Neuronal stem cell (in vitro differentiated cells): ENCODE results near the gene OR2T12. TPM values are rescaled to one million over a fixed set of nuclear protein-coding genes. Genes with fewer than 3 reads are reported as not detected.

Experiments used
- DNase-seq: peaks from one replicate; pipeline ENCODE4 v3.0.0-alpha.2; 2013; ENCODE audit warnings: low spot score
- H2AFZ ChIP-seq: one replicate; pipeline ENCODE4 v1.6.1; 2013; ENCODE audit warnings: mild to moderate bottlenecking, low read length, inconsistent platforms
- H2AK5ac ChIP-seq: 2 replicates; pipeline ENCODE4 v1.6.1; 2013; ENCODE audit warnings: low read depth, mild to moderate bottlenecking, inconsistent platforms, low read length, moderate library complexity, mixed read lengths
- H2BK120ac ChIP-seq: 2 replicates; pipeline ENCODE4 v1.6.1; 2013; ENCODE audit warnings: low read depth, mild to moderate bottlenecking, inconsistent platforms, low read length, moderate library complexity, mixed read lengths
- H2BK12ac ChIP-seq: one replicate; pipeline ENCODE4 v1.6.1; 2013; ENCODE audit warnings: low read length, inconsistent platforms
- H2BK15ac ChIP-seq: 2 replicates; pipeline ENCODE4 v1.6.1; 2013; ENCODE audit warnings: mild to moderate bottlenecking, low read length, inconsistent platforms, mixed read lengths
- H2BK5ac ChIP-seq: one replicate; pipeline ENCODE4 v1.6.1; 2013; ENCODE audit warnings: inconsistent platforms, mild to moderate bottlenecking, low read length, moderate library complexity
- H3K14ac ChIP-seq: one replicate; pipeline ENCODE4 v1.6.1; 2013; ENCODE audit warnings: low read length, inconsistent platforms
- H3K18ac ChIP-seq: 2 replicates; pipeline ENCODE4 v1.6.1; 2013; ENCODE audit warnings: low read length, inconsistent platforms
- H3K23ac ChIP-seq: 2 replicates; pipeline ENCODE4 v1.6.1; 2013; ENCODE audit warnings: low read depth, mild to moderate bottlenecking, mixed read lengths, low read length, inconsistent platforms; ENCODE audit not compliant: poor library complexity
- H3K27ac ChIP-seq: replicated peaks from 3 replicates; pipeline ENCODE4 v1.5.1; 2013; ENCODE audit warnings: low read length, inconsistent platforms
- H3K27me3 ChIP-seq, 3 experiments: 2 replicates each; pipeline ENCODE4 v1.6.1; 2013; ENCODE audit warnings: low read length in 3 of 3, mild to moderate bottlenecking in 2 of 3, inconsistent platforms in 1 of 3, low read depth in 1 of 3, mixed read lengths in 1 of 3, moderate library complexity in 1 of 3; ENCODE audit not compliant: control insufficient read depth in 3 of 3, insufficient read depth in 3 of 3
- H3K36me3 ChIP-seq, 2 donors: replicated peaks in 1 of 2; 2 replicates each; pipeline ENCODE4 v1.6.1; 2013; ENCODE audit warnings: low read length in 2 of 2; ENCODE audit not compliant: control insufficient read depth in 2 of 2, insufficient read depth in 2 of 2
- H3K4ac ChIP-seq: 2 replicates; pipeline ENCODE4 v1.6.1; 2013; ENCODE audit warnings: inconsistent platforms, mild to moderate bottlenecking, low read length, moderate library complexity
- H3K4me1 ChIP-seq, 2 donors: 1 replicate in 1 of 2; 2 replicates in 1 of 2; pipeline ENCODE4 v1.6.1; 2013; ENCODE audit warnings: low read length in 2 of 2, low read depth in 1 of 2; ENCODE audit not compliant: control insufficient read depth in 2 of 2, insufficient read depth in 1 of 2
- H3K4me2 ChIP-seq: one replicate; pipeline ENCODE4 v1.6.1; 2013; ENCODE audit warnings: mild to moderate bottlenecking, low read length, inconsistent platforms; ENCODE audit not compliant: insufficient read depth, poor library complexity, severe bottlenecking
- H3K4me3 ChIP-seq, 2 donors: 2 replicates each; pipeline ENCODE4 v1.5.1; 2013; ENCODE audit warnings: low read length in 2 of 2, mild to moderate bottlenecking in 2 of 2, inconsistent platforms in 1 of 2, moderate library complexity in 1 of 2
- H3K79me1 ChIP-seq: one replicate; pipeline ENCODE4 v1.6.1; 2013; ENCODE audit warnings: low read depth, mild to moderate bottlenecking, inconsistent platforms, low read length, moderate library complexity
- H3K9ac ChIP-seq: one replicate; pipeline ENCODE4 v1.6.1; 2013; ENCODE audit warnings: mild to moderate bottlenecking, low read depth, low read length, inconsistent platforms; ENCODE audit not compliant: poor library complexity
- H3K9me3 ChIP-seq, 2 donors: replicated peaks in 1 of 2; 2 replicates each; pipeline versions ENCODE3 to v1.6.1; 2013; ENCODE audit warnings: low read length in 2 of 2, mild to moderate bottlenecking in 2 of 2, inconsistent platforms in 1 of 2, low read depth in 1 of 2, mixed read lengths in 1 of 2, moderate library complexity in 1 of 2; ENCODE audit not compliant: control insufficient read depth in 2 of 2, insufficient read depth in 1 of 2
- H4K8ac ChIP-seq: one replicate; pipeline ENCODE4 v1.6.1; 2013; ENCODE audit warnings: low read depth, mild to moderate bottlenecking, inconsistent platforms, low read length, moderate library complexity
- H4K91ac ChIP-seq: one replicate; pipeline ENCODE4 v1.6.1; 2013; ENCODE audit warnings: low read length, low read depth, mild to moderate bottlenecking, inconsistent platforms; ENCODE audit not compliant: poor library complexity
- WGBS, 2 donors: extraction: QIAGEN DNeasy Blood & Tissue Kit; methylation state at CpG; one replicate each; pipeline ENCODE4 v1.1.7; 2013; ENCODE audit warnings: missing lambda C conversion rate in 2 of 2, mixed read lengths in 1 of 2; ENCODE audit not compliant: insufficient read length in 2 of 2, insufficient replicate concordance in 1 of 2; ENCODE audit errors: extremely low coverage in 2 of 2; 5-methylcytosine and 5-hydroxymethylcytosine counted together
- polyA plus RNA-seq, 2 experiments: library from polyadenylated mRNA; stranded (reverse); fragments of 200-250 nt; gene quantifications; one replicate each; pipeline ENCODE4 v1.2.3, GENCODE V29; 2013

Gene OR2T12
- not detected for polyA plus RNA-seq (2013, experiment 1 of 2)
- not detected for polyA plus RNA-seq (2013, experiment 2 of 2)

DNA sequence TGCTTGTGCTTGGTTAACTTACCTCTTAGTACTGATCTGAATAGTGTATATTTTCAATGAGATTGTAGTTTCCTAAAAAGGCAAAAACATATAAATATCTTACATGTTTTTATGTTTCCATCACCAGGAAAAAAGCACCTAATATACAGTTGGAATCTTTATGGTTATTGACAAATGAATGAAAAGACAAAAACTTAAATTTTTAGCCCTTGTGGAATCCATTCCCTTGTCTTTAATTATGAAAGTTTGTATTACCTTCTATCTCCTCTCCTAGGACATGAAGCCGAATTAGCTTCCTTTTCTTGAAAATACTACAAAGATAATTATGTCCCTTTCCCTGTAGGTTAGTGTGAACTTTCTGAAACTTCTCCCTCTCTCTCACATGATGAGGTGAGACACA is at the start of gene OR2T12:
TSS of gene OR2T12 (minus strand) at position 101 of the 400 bp plus-strand sequence. CDS start 7,846 bp downstream, outside the sequence.
- Histone ChIP-seq H2AFZ (no peak within 1 kb of the TSS), H4K91ac (no peak within 1 kb of the TSS), H3K23ac (no peak within 1 kb of the TSS), H3K4ac (no peak within 1 kb of the TSS), H3K27me3 (no peaks in the 10 kb centered on the region), H3K18ac (no peak within 1 kb of the TSS), H2BK15ac (no peak within 1 kb of the TSS), H3K27ac (no peak within 1 kb of the TSS), H2BK120ac (no peak within 1 kb of the TSS), H3K4me2 (no peak within 1 kb of the TSS), H3K4me1 (no peaks in the 10 kb centered on the region), H3K9me3 (peaks cover 0 to 5% of the 10 kb centered on the region in 2 donors), H3K4me3 (no peak within 1 kb of the TSS), H3K9ac (no peak within 1 kb of the TSS), H2BK5ac (no peak within 1 kb of the TSS), H4K8ac (no peak within 1 kb of the TSS), H3K14ac (no peak within 1 kb of the TSS), H3K79me1 (no peaks in the 10 kb centered on the region), H3K36me3 (no peaks in the 10 kb centered on the region), H2AK5ac (no peak within 1 kb of the TSS), H2BK12ac (no peak within 1 kb of the TSS)
- no peak for DNase-seq
- WGBS, 2 donors: no CpG with 5 or more reads among the region's 1 CpG

- Histone ChIP-seq H4K91ac (no peak within 1 kb of the TSS), H3K14ac (no peak within 1 kb of the TSS), H2BK12ac (no peak within 1 kb of the TSS), H3K9me3 (peaks cover 0 to 12% of the 10 kb centered on the region in 2 donors), H2BK120ac (no peak within 1 kb of the TSS), H3K27me3 (peaks cover 0 to 5% (median 0%) of the 10 kb centered on the region in 3 experiments), H3K27ac (no peak within 1 kb of the TSS), H3K23ac (no peak within 1 kb of the TSS), H3K36me3 (no peaks in the 10 kb centered on the region), H4K8ac (no peak within 1 kb of the TSS), H3K4me1 (no peaks in the 10 kb centered on the region), H2AK5ac (no peak within 1 kb of the TSS), H2BK5ac (no peak within 1 kb of the TSS), H3K4me2 (no peak within 1 kb of the TSS), H3K79me1 (no peaks in the 10 kb centered on the region), H3K4me3 (no peak within 1 kb of the TSS), H3K4ac (no peak within 1 kb of the TSS), H2AFZ (no peak within 1 kb of the TSS), H3K18ac (no peak within 1 kb of the TSS), H3K9ac (no peak within 1 kb of the TSS), H2BK15ac (no peak within 1 kb of the TSS)
- no peak for DNase-seq
- WGBS, 2 donors: no CpG with 5 or more reads among the region's 4 CpGs
Observed at GRCh38 chr1:248348475-248348874, 45.3 kb upstream of the OR2T12 start, which contains the start of gene OR14C36. TSS of gene OR14C36 (plus strand) at chr1:248348775. CDS start at chr1:248348775, 0 bp downstream.

- H2AK5ac ChIP-seq: no peak overlapping the region
- no peak for DNase-seq
- no CpG with 5 or more reads among the region's 3 CpGs for WGBS, 2 donors
- no peak overlapping the region for H2BK120ac ChIP-seq
- no peaks in the 10 kb centered on the region for H3K4me1 ChIP-seq
- no peaks in the 10 kb centered on the region for H3K36me3 ChIP-seq
- H2AFZ ChIP-seq: no peak overlapping the region
- no peak overlapping the region for H3K14ac ChIP-seq
- no peak overlapping the region for H3K4me2 ChIP-seq
- no peaks in the 10 kb centered on the region for H3K79me1 ChIP-seq
- H3K4me3 ChIP-seq: no peak overlapping the region
- no peak overlapping the region for H4K91ac ChIP-seq
- no peak overlapping the region for H3K23ac ChIP-seq
- H3K27me3 ChIP-seq: no peaks in the 10 kb centered on the region
- H2BK5ac ChIP-seq: no peak overlapping the region
- no peak overlapping the region for H3K18ac ChIP-seq
- H3K9me3 ChIP-seq: peaks cover 0 to 10% of the 10 kb centered on the region in 2 donors
- H2BK15ac ChIP-seq: no peak overlapping the region
- no peak overlapping the region for H2BK12ac ChIP-seq
- no peak overlapping the region for H3K4ac ChIP-seq
- H3K9ac ChIP-seq: no peak overlapping the region
- no peak overlapping the region for H3K27ac ChIP-seq
- no peak overlapping the region for H4K8ac ChIP-seq
Observed at GRCh38 chr1:248343451-248343850, 40.2 kb upstream of the OR2T12 start.

DNA sequence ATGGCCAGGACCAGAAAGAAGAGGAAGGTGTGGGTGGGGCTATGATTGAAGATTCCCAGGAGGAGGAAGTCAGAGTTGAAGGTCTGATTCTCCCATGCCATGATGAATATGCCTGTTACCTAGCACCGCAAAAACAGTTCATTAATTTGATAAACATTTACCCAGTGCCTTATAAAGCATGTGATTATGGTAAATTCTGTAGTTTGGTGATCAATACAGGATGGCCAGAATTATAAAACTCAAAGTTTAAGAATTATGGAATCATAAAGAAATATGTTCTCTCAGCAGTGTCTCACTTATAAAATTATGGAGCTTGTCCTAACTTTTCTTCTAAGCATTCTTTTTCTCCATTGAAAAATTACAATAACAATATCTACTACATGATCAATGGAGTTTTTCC is 21.2 kb upstream of the OR2T12 start, which contains the start of gene OR2M7:
TSS of gene OR2M7 (minus strand) at position 101 of the 400 bp plus-strand sequence. CDS start at position 101, 0 bp downstream.
- Histone ChIP-seq H2BK12ac (no peak within 1 kb of the TSS), H3K9ac (no peak within 1 kb of the TSS), H3K4me3 (no peak within 1 kb of the TSS), H3K27ac (no peak within 1 kb of the TSS), H4K8ac (no peak within 1 kb of the TSS), H3K23ac (no peak within 1 kb of the TSS), H2BK15ac (no peak within 1 kb of the TSS), H3K27me3 (no peaks in the 10 kb centered on the region), H3K14ac (no peak within 1 kb of the TSS), H2BK120ac (no peak within 1 kb of the TSS), H3K36me3 (no peaks in the 10 kb centered on the region), H3K79me1 (no peaks in the 10 kb centered on the region), H2AFZ (no peak within 1 kb of the TSS), H3K4ac (no peak within 1 kb of the TSS), H4K91ac (no peak within 1 kb of the TSS), H3K4me1 (no peaks in the 10 kb centered on the region), H2BK5ac (no peak within 1 kb of the TSS), H2AK5ac (no peak within 1 kb of the TSS), H3K18ac (no peak within 1 kb of the TSS), H3K4me2 (no peak within 1 kb of the TSS), H3K9me3 (peaks cover 0 to 4% of the 10 kb centered on the region in 2 donors)
- DNase-seq: no peak
- no CpG with 5 or more reads among the region's 1 CpG for WGBS, 2 donors
